Sigmoid colon (tissue), 4 donors: Measurements from ENCODE around the gene SLC20A1.

Experiments
- POLR2A ChIP-seq, 2 donors: fragments of 450-650 bp; IDR thresholded peaks; one replicate each; pipeline ENCODE4 v1.6.1; 2016; ENCODE audit warnings: antibody characterized with exemption in 2 of 2, mild to moderate bottlenecking in 2 of 2, moderate library complexity in 2 of 2
- POLR2AphosphoS5 ChIP-seq, 4 donors: sonication (generic); formaldehyde crosslinking; IDR thresholded peaks; one replicate each; pipeline ENCODE4 v1.6.1; 2017; ENCODE audit warnings: antibody characterized with exemption in 4 of 4
- TF ChIP-seq, protein P1 (sequence below), 4 experiments: fragments of 450-650 bp in 3 of 4; fragments of 200-600 bp in 1 of 4; IDR thresholded peaks; one replicate each; pipeline ENCODE4 v1.5.1; 2016 to 2019; ENCODE audit warnings: antibody characterized with exemption in 4 of 4, mild to moderate bottlenecking in 3 of 4, moderate library complexity in 2 of 4

DNA sequence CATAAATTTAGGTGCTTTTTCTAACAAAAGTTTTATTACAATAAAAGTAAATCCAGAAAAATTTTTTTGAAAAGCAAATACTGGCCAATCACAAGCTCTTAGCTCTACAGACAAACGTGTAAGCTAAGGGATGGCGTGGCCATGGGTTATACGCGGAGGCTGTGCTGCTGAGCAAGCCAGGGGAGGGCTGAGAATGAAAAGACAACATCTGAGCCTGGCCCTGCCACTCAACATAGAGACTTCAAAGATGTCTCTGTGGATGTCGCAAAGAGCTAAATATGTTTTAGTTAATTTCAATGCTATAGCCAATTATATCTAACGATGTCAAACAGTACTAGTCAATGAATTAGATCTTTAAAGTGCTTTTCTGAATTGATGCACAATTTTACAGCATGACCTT, 41.8 kb downstream of the SLC20A1 start:
- TF ChIP-seq, protein P1, sequence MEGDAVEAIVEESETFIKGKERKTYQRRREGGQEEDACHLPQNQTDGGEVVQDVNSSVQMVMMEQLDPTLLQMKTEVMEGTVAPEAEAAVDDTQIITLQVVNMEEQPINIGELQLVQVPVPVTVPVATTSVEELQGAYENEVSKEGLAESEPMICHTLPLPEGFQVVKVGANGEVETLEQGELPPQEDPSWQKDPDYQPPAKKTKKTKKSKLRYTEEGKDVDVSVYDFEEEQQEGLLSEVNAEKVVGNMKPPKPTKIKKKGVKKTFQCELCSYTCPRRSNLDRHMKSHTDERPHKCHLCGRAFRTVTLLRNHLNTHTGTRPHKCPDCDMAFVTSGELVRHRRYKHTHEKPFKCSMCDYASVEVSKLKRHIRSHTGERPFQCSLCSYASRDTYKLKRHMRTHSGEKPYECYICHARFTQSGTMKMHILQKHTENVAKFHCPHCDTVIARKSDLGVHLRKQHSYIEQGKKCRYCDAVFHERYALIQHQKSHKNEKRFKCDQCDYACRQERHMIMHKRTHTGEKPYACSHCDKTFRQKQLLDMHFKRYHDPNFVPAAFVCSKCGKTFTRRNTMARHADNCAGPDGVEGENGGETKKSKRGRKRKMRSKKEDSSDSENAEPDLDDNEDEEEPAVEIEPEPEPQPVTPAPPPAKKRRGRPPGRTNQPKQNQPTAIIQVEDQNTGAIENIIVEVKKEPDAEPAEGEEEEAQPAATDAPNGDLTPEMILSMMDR (IDR thresholded peaks at IDR 0.05): no peak
- TF ChIP-seq POLR2A (IDR thresholded peaks at IDR 0.05) (no peak), POLR2AphosphoS5 (IDR thresholded peaks at IDR 0.05) (no peak)
